ENCODE data around the gene MAGEA9B.
"Not testable (repeated sequence)": the region's sequence is repeated elsewhere in the genome, so short reads cannot be mapped to it uniquely, and the experiment has no call there.

The MAGEA9B gene

GRCh38 chrX:149570668-149571067, 16.6 kb downstream of the MAGEA9B start:
- DNase-seq (ENCODE audit: low read depth) = peak; percentile 32

GRCh38 chrX:149569770-149570169, 17.5 kb downstream of the MAGEA9B start:
- no peak for DNase-seq (ENCODE audit: low read depth)

GRCh38 chrX:149568701-149569296, 18.5 kb downstream of the MAGEA9B start:
- no peak for DNase-seq (ENCODE audit: low read depth)

GRCh38 chrX:149567621-149568417, 19.4 kb downstream of the MAGEA9B start:
- no peak for DNase-seq (ENCODE audit: low read depth)

- no peak for DNase-seq (ENCODE audit: low read depth)
Observed at GRCh38 chrX:149563359-149563758, 23.9 kb downstream of the MAGEA9B start.

- DNase-seq (ENCODE audit: low read depth) = not testable (repeated sequence)
Observed at GRCh38 chrX:149555251-149555650, 32.0 kb downstream of the MAGEA9B start.

GRCh38 chrX:149551939-149552248, 35.4 kb downstream of the MAGEA9B start:
- not testable (repeated sequence) for DNase-seq (ENCODE audit: low read depth)

- DNase-seq (ENCODE audit: low read depth) = not testable (repeated sequence)
Observed at GRCh38 chrX:149551245-149551938, 35.9 kb downstream of the MAGEA9B start.

GRCh38 chrX:149550454-149550853, 36.8 kb downstream of the MAGEA9B start:
- not testable (repeated sequence) for DNase-seq (ENCODE audit: low read depth)

GRCh38 chrX:149549701-149550100, 37.6 kb downstream of the MAGEA9B start, which contains the start of gene HSFX3:
Gene HSFX3, minus strand, starts transcription at chrX:149549924. Its CDS starts 72 bp downstream, at chrX:149549852.
- DNase-seq (ENCODE audit: low read depth) = not testable (repeated sequence)

- DNase-seq (ENCODE audit: low read depth) = not testable (repeated sequence)
Observed at GRCh38 chrX:149547782-149548181, 39.5 kb downstream of the MAGEA9B start.

GRCh38 chrX:149546962-149547361, 40.3 kb downstream of the MAGEA9B start:
- DNase-seq (ENCODE audit: low read depth) = not testable (repeated sequence)

GRCh38 chrX:149545545-149546543, 41.4 kb downstream of the MAGEA9B start:
- not testable (repeated sequence) for DNase-seq (ENCODE audit: low read depth)

- DNase-seq (ENCODE audit: low read depth) = no peak
Observed at GRCh38 chrX:149541521-149542047, 45.7 kb downstream of the MAGEA9B start.

- peak; percentile 93 for DNase-seq (ENCODE audit: low read depth)
Observed at GRCh38 chrX:149540621-149541520, 46.4 kb downstream of the MAGEA9B start, which contains the start of gene EOLA1. Gene EOLA1, plus strand, starts transcription at chrX:149541012. Its CDS starts 4,619 bp downstream, at chrX:149545631.

GRCh38 chrX:149540131-149540620, 47.1 kb downstream of the MAGEA9B start:
- peak; percentile 83 for DNase-seq (ENCODE audit: low read depth)

- peak; percentile 90 for DNase-seq (ENCODE audit: low read depth)
Observed at GRCh38 chrX:149539283-149540130, 47.8 kb downstream of the MAGEA9B start.

GRCh38 chrX:149537474-149537873, 49.8 kb downstream of the MAGEA9B start:
- not testable (repeated sequence) for DNase-seq (ENCODE audit: low read depth)
